ENCODE measurements around the gene IL6ST.

Gene IL6ST

GRCh38 chr5:55894135-55894534, 100.6 kb downstream of the IL6ST start:
- DNase-seq: no peak

- no peak for DNase-seq
Observed at GRCh38 chr5:55892479-55892878, 102.3 kb downstream of the IL6ST start.

GRCh38 chr5:55888205-55888604, 106.6 kb downstream of the IL6ST start:
- no peak for DNase-seq

GRCh38 chr5:55885359-55885758, 109.4 kb downstream of the IL6ST start:
- no peak for DNase-seq
